ENCODE data around the gene NKPD1.

Gene NKPD1, protein sequence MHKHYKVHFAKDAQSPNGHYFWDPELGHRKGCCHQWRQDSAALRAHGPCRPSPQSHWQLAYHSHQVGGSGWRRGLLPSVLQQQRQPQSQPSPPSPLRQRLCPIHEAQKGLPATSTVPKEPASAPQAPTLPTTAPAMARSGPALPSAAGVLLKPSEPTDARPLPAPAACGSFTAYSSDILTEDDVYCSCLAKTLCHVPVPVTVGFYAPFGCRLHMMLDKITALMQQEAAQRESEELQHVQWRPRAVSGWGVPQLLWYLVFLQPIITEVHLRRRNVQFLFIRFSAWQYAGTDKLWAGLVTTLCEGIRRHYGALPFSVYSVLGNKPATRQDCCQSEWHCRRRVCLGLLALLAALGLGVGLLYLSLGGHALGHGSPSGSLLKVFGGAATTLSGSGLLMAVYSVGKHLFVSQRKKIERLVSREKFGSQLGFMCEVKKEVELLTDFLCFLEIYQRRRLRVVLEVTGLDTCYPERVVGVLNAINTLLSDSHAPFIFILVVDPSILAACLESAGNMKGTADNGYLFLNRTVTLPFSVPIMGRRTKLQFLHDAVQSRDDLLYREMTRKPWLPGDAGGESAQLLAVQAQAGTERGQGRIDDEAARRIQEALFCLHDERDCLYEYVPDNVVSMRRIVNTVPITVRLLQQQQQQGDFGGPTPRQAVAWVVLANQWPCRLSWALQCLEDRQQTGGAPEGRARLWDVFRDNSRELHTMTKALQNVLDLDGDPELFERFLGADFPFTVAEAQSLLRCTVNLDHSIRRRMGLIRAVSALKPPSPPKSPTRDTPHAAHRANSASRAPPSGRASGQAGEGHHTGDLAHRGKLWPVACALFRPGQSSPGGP

DNA sequence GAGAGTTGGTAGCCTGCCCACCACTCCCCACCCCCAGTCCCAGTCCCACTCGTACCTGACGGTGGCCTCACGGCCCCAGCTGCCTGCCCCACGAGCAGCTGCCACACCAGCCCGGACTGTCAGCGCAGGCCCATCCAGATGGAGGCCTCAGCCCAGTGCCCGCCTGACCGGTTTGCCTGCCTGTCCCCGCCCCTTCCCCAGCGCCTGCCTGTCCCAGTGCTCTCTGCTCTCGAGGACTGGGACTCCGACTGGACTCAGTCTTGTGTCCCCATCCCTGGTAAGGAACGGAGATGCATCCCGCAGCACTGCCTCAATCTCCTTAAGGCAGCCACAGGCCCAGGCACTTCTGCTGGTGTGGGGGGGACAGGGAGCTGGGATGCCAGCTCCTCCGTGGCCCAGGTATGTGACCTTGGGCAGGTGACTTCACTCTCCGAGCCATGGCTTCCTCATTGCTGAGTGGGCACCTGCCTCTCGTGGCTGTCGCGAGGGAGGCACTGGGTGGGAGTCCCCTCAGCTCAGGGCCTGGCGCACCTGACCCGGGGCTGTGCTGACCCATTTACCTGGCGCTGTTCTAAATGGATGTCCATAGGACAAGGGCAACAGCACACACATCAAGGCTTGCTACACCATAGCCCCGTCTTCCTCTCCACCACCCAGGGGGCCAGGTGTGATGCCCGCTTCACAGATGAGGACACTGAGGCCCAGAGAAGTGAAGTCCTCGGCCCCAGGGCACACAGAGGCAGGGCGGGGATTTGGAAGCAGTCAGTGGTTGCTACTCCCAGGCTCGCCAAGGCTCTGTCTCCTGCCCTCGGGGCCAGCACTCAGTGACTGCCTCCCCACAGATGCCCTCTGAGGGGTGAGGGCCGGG, at the start of gene NKPD1:
TSS of gene NKPD1 (minus strand) at position 113 of the 868 bp plus-strand sequence. CDS start 832 bp downstream, outside the sequence.
- no peak within 1 kb of the TSS for H3K27ac ChIP-seq (ENCODE audit: poor library complexity, severe bottlenecking)
- no peaks in the 10 kb centered on the region for H3K27me3 ChIP-seq (ENCODE audit: insufficient read depth, poor library complexity, severe bottlenecking)
- H3K4me1 ChIP-seq (ENCODE audit: insufficient read depth, poor library complexity, severe bottlenecking) = peaks cover 22% of the 10 kb centered on the region
- no peak for ATAC-seq (ENCODE audit: low read depth)
- H3K4me3 ChIP-seq (ENCODE audit: severe bottlenecking) = no peak within 1 kb of the TSS
- no peaks in the 10 kb centered on the region for H3K36me3 ChIP-seq (ENCODE audit: low read depth)
- H3K9me3 ChIP-seq (ENCODE audit: severe bottlenecking) = no peaks in the 10 kb centered on the region
- TF ChIP-seq, protein P1, sequence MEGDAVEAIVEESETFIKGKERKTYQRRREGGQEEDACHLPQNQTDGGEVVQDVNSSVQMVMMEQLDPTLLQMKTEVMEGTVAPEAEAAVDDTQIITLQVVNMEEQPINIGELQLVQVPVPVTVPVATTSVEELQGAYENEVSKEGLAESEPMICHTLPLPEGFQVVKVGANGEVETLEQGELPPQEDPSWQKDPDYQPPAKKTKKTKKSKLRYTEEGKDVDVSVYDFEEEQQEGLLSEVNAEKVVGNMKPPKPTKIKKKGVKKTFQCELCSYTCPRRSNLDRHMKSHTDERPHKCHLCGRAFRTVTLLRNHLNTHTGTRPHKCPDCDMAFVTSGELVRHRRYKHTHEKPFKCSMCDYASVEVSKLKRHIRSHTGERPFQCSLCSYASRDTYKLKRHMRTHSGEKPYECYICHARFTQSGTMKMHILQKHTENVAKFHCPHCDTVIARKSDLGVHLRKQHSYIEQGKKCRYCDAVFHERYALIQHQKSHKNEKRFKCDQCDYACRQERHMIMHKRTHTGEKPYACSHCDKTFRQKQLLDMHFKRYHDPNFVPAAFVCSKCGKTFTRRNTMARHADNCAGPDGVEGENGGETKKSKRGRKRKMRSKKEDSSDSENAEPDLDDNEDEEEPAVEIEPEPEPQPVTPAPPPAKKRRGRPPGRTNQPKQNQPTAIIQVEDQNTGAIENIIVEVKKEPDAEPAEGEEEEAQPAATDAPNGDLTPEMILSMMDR (IDR thresholded peaks at IDR 0.05; ENCODE audit: poor library complexity, severe bottlenecking) = no peak
- no peak for DNase-seq (ENCODE audit: low spot score)

DNA sequence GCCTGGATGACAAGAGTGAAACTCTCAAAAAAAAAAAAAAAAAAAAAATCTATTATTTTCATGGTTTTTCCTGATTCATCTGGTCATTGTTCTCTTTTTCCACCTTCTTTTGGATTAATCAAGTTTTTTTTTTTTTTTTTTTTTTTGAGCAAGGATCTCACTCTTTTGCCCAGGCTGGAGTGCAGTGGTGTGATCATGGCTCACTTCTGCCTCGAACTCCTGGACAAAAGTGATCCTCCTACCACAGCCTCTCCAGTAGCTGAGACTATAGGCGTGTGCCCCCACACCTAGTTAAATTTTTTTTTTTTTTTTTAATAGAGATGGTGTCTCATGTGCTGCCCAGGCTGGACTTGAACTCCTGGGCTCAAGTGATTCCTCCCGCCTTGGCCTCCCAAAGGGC, 45.5 kb upstream of the NKPD1 start:
- Histone ChIP-seq H3K27me3 (ENCODE audit: insufficient read depth, poor library complexity, severe bottlenecking) (no peaks in the 10 kb centered on the region), H3K9me3 (ENCODE audit: severe bottlenecking) (no peaks in the 10 kb centered on the region), H3K4me3 (ENCODE audit: severe bottlenecking) (no peak overlapping the region), H3K4me1 (ENCODE audit: insufficient read depth, poor library complexity, severe bottlenecking) (no peaks in the 10 kb centered on the region), H3K27ac (ENCODE audit: poor library complexity, severe bottlenecking) (no peak overlapping the region), H3K36me3 (ENCODE audit: low read depth) (no peaks in the 10 kb centered on the region)
- ATAC-seq (ENCODE audit: low read depth) = no peak
- no peak for DNase-seq (ENCODE audit: low spot score)
- TF ChIP-seq, protein P1 (IDR thresholded peaks at IDR 0.05; ENCODE audit: poor library complexity, severe bottlenecking) = no peak

DNA sequence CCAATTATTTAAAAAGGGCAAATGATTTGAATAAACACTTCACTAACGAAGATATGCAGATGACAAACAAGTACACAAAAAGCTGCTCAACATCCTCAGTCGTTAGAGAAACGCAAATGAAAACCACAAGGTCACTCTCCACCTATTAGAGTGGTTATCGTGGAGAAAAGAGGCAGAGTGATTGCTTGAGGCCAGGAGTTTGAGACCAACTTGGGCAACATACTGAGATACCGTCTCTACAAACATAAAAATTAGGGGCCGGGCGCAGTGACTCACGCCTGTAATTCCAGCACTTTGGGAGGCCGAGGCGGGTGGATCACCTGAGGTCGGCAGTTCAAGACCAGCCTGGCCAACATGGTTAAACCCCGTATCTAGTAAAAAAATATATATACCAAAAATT, 45.0 kb upstream of the NKPD1 start:
- Histone ChIP-seq H3K27ac (ENCODE audit: poor library complexity, severe bottlenecking) (no peak overlapping the region), H3K4me1 (ENCODE audit: insufficient read depth, poor library complexity, severe bottlenecking) (no peaks in the 10 kb centered on the region), H3K9me3 (ENCODE audit: severe bottlenecking) (no peaks in the 10 kb centered on the region), H3K4me3 (ENCODE audit: severe bottlenecking) (no peak overlapping the region), H3K27me3 (ENCODE audit: insufficient read depth, poor library complexity, severe bottlenecking) (no peaks in the 10 kb centered on the region), H3K36me3 (ENCODE audit: low read depth) (no peaks in the 10 kb centered on the region)
- ATAC-seq (ENCODE audit: low read depth) (no peak), DNase-seq (ENCODE audit: low spot score) (no peak)
- TF ChIP-seq, protein P1 (IDR thresholded peaks at IDR 0.05; ENCODE audit: poor library complexity, severe bottlenecking) = no peak

DNA sequence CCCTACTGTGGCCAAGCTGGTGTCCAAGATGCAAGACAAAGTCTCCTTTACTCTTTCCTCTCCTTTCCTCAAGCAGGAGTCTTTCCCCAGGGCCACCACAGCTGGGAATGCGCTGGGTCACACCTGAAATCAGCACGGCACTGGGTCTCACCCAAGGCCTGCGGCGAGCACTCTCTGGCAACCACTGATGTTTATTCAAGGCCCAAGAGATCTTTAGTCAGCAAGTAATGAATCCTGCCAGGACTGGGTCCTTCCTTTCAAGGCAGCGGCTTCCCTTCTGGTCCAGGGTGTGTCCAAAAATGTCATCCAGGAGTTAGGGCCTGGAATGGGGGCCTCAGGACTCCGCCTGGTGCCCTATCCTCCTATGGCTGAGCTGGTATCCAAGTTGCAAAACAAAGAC, 41.9 kb upstream of the NKPD1 start:
- Histone ChIP-seq H3K4me1 (ENCODE audit: insufficient read depth, poor library complexity, severe bottlenecking) (no peaks in the 10 kb centered on the region), H3K27ac (ENCODE audit: poor library complexity, severe bottlenecking) (no peak overlapping the region), H3K4me3 (ENCODE audit: severe bottlenecking) (no peak overlapping the region), H3K27me3 (ENCODE audit: insufficient read depth, poor library complexity, severe bottlenecking) (no peaks in the 10 kb centered on the region), H3K9me3 (ENCODE audit: severe bottlenecking) (no peaks in the 10 kb centered on the region), H3K36me3 (ENCODE audit: low read depth) (no peaks in the 10 kb centered on the region)
- DNase-seq (ENCODE audit: low spot score) (no peak), ATAC-seq (ENCODE audit: low read depth) (no peak)
- TF ChIP-seq, protein P1 (IDR thresholded peaks at IDR 0.05; ENCODE audit: poor library complexity, severe bottlenecking) = no peak

Data from RWPE2 (cell line).